Subcutaneous adipose tissue (tissue), 4 donors: ENCODE data around the gene TOR1B. TPM values are rescaled to one million over a fixed set of nuclear protein-coding genes. Genes with fewer than 3 reads are reported as not detected.

Source experiments
- CTCF ChIP-seq: fragments of 450-650 bp; IDR thresholded peaks from one replicate; pipeline ENCODE4 v1.5.1; 2016; ENCODE audit warnings: low read depth, mild to moderate bottlenecking, control low read depth, antibody characterized with exemption, moderate library complexity
- total RNA-seq, 4 donors: library from RNA; depleted of rRNA; stranded (reverse); fragments of >200 nt; gene quantifications; one replicate each; pipeline ENCODE4 v1.1.0, GENCODE V29; 2016

The TOR1B gene
- total RNA-seq, 4 donors from 2014 or later: 15.8 to 32.3 (median 28.0) TPM

GRCh38 chr9:129761293-129761900 lies 41.6 kb upstream of the TOR1B start:
- TF ChIP-seq CTCF: no peak

GRCh38 chr9:129761901-129762369 lies 41.0 kb upstream of the TOR1B start:
- no peak for TF ChIP-seq CTCF

GRCh38 chr9:129762985-129763926 lies 39.7 kb upstream of the TOR1B start:
- TF ChIP-seq CTCF: no peak

GRCh38 chr9:129765764-129766317 lies 37.1 kb upstream of the TOR1B start:
- TF ChIP-seq CTCF: no peak

- TF ChIP-seq CTCF: no peak
Measured at GRCh38 chr9:129768486-129768885, 34.5 kb upstream of the TOR1B start.

GRCh38 chr9:129769669-129770068 lies 33.3 kb upstream of the TOR1B start:
- TF ChIP-seq CTCF: no peak

- no peak for TF ChIP-seq CTCF
Measured at GRCh38 chr9:129770741-129771140, 32.2 kb upstream of the TOR1B start.
